ENCODE measurements around the gene LAMC3.

The LAMC3 gene

DNA sequence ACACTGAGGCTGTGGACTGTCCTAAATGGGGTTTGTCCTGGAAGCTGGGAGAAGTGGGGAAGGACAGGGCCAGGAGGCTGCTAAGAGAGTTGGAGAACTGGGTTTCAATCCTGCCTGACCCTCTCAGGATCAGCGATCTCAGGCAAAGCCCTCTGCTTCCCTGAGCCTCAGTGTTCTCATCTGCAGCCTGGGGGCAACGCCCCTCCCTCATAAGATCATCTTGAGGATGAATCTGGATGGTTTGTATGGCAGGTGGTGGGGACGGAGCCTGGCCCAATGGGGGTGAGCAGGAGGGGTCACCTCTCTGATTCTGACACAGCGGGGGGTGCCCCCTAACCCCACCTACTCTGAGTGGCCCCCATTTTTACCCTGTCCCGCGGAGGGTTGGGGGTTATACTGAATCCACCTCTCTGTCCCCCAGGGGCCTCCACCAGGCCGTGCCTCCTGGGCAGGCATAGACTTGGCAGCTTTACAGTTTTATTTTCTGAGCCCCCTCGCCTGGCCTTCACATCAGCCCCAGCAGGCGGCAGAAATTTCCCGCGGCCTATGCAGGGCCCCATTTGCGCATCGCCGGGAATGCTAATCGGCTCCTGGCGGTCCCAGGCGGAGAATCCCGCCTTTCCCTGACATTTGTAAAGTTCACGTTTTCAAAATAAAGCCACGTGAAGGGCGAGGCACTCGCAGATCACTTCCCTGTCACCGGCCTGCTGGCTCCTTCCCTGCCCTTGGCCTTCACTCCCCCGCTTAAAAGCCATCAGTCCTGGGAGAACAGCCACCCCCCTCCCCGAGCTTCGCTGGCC lies 17.8 kb upstream of the LAMC3 start:
- TF ChIP-seq, protein P1, sequence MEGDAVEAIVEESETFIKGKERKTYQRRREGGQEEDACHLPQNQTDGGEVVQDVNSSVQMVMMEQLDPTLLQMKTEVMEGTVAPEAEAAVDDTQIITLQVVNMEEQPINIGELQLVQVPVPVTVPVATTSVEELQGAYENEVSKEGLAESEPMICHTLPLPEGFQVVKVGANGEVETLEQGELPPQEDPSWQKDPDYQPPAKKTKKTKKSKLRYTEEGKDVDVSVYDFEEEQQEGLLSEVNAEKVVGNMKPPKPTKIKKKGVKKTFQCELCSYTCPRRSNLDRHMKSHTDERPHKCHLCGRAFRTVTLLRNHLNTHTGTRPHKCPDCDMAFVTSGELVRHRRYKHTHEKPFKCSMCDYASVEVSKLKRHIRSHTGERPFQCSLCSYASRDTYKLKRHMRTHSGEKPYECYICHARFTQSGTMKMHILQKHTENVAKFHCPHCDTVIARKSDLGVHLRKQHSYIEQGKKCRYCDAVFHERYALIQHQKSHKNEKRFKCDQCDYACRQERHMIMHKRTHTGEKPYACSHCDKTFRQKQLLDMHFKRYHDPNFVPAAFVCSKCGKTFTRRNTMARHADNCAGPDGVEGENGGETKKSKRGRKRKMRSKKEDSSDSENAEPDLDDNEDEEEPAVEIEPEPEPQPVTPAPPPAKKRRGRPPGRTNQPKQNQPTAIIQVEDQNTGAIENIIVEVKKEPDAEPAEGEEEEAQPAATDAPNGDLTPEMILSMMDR (IDR thresholded peaks at IDR 0.05; ENCODE audit: insufficient read depth, low read depth, low read length, missing control alignments), result no peak
- H3K4me3 ChIP-seq (ENCODE audit: low read length), result no peak overlapping the region
- DNase-seq (ENCODE audit: low read depth), result no peak

- TF ChIP-seq, protein P1 (IDR thresholded peaks at IDR 0.05; ENCODE audit: insufficient read depth, low read depth, low read length, missing control alignments), result no peak
- no peak for DNase-seq (ENCODE audit: low read depth)
- no peak overlapping the region for H3K4me3 ChIP-seq (ENCODE audit: low read length)
Observed at GRCh38 chr9:130991778-130992681, 16.9 kb upstream of the LAMC3 start.

GRCh38 chr9:130992682-130993032 lies 16.3 kb upstream of the LAMC3 start:
- TF ChIP-seq, protein P1 (IDR thresholded peaks at IDR 0.05; ENCODE audit: insufficient read depth, low read depth, low read length, missing control alignments), result no peak
- H3K4me3 ChIP-seq (ENCODE audit: low read length), result no peak overlapping the region
- DNase-seq (ENCODE audit: low read depth), result no peak

- H3K4me3 ChIP-seq (ENCODE audit: low read length), result no peak overlapping the region
- no peak for DNase-seq (ENCODE audit: low read depth)
- TF ChIP-seq, protein P1 (IDR thresholded peaks at IDR 0.05; ENCODE audit: insufficient read depth, low read depth, low read length, missing control alignments), result no peak
Observed at GRCh38 chr9:130993303-130994030, 15.5 kb upstream of the LAMC3 start.

DNA sequence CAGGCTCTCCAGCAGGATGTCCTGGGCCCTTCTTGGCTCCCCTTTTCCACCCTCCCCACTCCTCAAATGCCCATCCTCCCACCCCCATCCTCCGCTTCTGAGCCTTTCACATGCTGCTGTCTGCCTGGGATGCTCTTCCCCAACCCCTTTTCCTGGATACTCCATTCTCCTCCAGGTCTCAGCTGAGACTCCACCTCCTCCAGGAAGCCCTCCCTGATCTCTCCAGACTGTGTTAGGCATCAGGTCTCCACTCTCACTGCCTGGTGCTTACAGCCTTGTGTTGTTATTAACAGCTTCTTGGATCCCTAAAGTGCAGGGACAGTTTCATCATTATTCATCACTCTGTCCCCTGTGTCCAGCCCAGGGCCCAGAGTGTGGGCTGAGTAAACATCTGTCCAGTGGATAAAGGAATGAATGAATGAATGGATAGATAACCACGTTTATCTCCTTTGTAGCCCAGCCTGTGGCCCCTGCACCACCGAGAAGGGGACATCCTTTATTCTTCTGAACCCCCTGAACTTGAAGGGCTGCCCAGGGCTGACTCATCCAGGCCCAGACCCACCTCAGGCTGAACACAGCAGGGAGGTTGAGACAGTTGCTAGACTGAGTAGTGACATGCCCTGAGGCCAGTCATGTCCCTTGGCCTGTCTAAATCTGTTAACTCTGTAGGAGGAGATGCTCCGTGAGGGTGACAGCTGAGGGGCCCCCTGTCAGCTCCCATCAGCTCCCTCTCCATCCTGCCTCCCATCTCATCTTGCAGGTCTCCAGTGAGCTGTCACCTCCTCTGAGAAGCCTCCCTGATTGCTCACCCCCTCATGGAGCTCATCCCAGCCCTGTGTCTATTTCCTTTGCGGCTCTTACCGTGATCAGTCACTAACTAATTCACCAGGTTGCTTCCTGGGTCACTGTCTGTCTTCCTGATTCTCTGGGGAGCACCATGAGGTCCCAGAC lies 14.6 kb upstream of the LAMC3 start:
- no peak for DNase-seq (ENCODE audit: low read depth)
- TF ChIP-seq, protein P1 (IDR thresholded peaks at IDR 0.05; ENCODE audit: insufficient read depth, low read depth, low read length, missing control alignments), result no peak
- H3K4me3 ChIP-seq (ENCODE audit: low read length), result no peak overlapping the region

Measured in epithelial cell of esophagus (primary cell).